HG03025 (cell line): Measurements from ENCODE around the gene BRINP1.

Experiments
- ATAC-seq: cut with Tn5 transposase; IDR thresholded peaks from one replicate; pipeline ENCODE4 v1.9.1; 2021; ENCODE audit warnings: mild to moderate bottlenecking, moderate library complexity; ENCODE audit not compliant: unreplicated experiment, low FRiP score

Gene BRINP1

GRCh38 chr9:119283078-119283794 is 86.0 kb downstream of the BRINP1 start:
- no peak for ATAC-seq

- ATAC-seq, result no peak
These were observed 86.7 kb downstream of the BRINP1 start for GRCh38 chr9:119282476-119283077.

GRCh38 chr9:119280740-119281485 is 88.3 kb downstream of the BRINP1 start:
- no peak for ATAC-seq

GRCh38 chr9:119278171-119278570 is 91.1 kb downstream of the BRINP1 start:
- ATAC-seq, result no peak

- ATAC-seq, result no peak
These were observed 95.1 kb downstream of the BRINP1 start for GRCh38 chr9:119273984-119274665.

GRCh38 chr9:119273325-119273904 is 95.8 kb downstream of the BRINP1 start:
- ATAC-seq, result no peak

- no peak for ATAC-seq
These were observed 96.6 kb downstream of the BRINP1 start for GRCh38 chr9:119272500-119273211.

GRCh38 chr9:119268985-119269384 is 100.2 kb downstream of the BRINP1 start:
- no peak for ATAC-seq

GRCh38 chr9:119264165-119264564 is 105.1 kb downstream of the BRINP1 start:
- ATAC-seq, result no peak

GRCh38 chr9:119257592-119257991 is 111.6 kb downstream of the BRINP1 start:
- ATAC-seq, result no peak

GRCh38 chr9:119255116-119255515 is 114.1 kb downstream of the BRINP1 start:
- ATAC-seq, result no peak

GRCh38 chr9:119252671-119253299 is 116.5 kb downstream of the BRINP1 start:
- ATAC-seq, result no peak

GRCh38 chr9:119251936-119252335 is 117.3 kb downstream of the BRINP1 start:
- no peak for ATAC-seq

- ATAC-seq, result no peak
These were observed 118.5 kb downstream of the BRINP1 start for GRCh38 chr9:119250730-119251129.

GRCh38 chr9:119240546-119240945 is 128.7 kb downstream of the BRINP1 start:
- ATAC-seq, result no peak

- no peak for ATAC-seq
These were observed 134.6 kb downstream of the BRINP1 start for GRCh38 chr9:119234636-119235035.

- no peak for ATAC-seq
These were observed 141.8 kb downstream of the BRINP1 start for GRCh38 chr9:119227422-119227821.

GRCh38 chr9:119224431-119224830 is 144.8 kb downstream of the BRINP1 start:
- no peak for ATAC-seq

- ATAC-seq, result no peak
These were observed 148.0 kb downstream of the BRINP1 start for GRCh38 chr9:119221276-119221675.

- ATAC-seq, result no peak
These were observed 150.9 kb downstream of the BRINP1 start for GRCh38 chr9:119218293-119218692.
